SIG-M5 (cell line): Measurements from ENCODE around the gene ILF2.

Experiments
- DNase-seq: peaks from one replicate; lab custom pipeline; 2025; lab: John Stamatoyannopoulos, UW

Gene ILF2

GRCh38 chr1:153627715-153628626 is 42.8 kb downstream of the ILF2 start, which contains the start of gene S100A1:
S100A1 (plus strand) TSS chr1:153628434; CDS start chr1:153630522, 2,088 bp downstream.
- no peak for DNase-seq

DNA sequence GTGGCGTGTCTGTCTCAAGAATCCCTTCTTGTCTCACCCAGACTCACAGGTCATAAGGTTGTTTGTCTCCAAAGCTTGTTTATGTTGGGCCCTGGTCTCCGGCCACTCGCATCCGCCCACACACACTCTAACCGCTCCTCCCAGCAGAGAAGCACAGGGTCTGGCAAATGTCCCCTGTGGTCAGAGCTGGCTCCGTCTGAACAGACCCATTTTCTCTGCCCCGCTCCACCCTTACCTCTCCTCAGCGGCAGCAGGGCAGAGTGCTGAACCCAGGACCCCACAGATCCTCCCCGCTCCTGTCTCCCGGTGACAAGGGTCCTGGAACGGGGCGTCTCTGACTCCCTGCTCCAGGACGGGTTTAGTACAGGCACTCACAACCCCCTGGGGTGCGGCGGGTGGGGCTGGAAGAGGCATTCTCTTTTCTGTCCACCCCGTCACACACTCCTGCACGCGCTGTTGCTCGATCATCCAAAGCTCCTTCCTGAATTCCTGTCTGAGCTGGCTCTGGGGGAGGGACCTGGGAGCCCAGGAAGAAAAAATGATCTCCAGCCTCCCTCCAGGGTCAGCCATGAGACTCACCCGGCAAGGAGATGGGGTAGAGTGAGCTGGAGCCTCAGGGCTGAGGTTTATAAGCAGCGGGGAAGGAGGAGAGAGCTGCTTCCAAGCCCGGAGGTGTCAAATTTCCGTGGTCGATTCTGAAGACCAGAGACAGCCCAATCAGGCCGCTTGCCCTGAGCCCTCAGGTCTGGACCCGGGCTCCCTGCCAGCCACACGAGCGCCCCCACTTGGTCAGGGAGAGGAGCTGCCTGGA is 43.7 kb downstream of the ILF2 start, which contains the start of gene S100A13:
Gene S100A13, minus strand, starts transcription at position 602 of the 811 bp plus-strand sequence. CDS start 1,033 bp downstream, outside the sequence.
- no peak for DNase-seq

- no peak for DNase-seq
Measured at GRCh38 chr1:153626477-153626903, 44.3 kb downstream of the ILF2 start.

DNA sequence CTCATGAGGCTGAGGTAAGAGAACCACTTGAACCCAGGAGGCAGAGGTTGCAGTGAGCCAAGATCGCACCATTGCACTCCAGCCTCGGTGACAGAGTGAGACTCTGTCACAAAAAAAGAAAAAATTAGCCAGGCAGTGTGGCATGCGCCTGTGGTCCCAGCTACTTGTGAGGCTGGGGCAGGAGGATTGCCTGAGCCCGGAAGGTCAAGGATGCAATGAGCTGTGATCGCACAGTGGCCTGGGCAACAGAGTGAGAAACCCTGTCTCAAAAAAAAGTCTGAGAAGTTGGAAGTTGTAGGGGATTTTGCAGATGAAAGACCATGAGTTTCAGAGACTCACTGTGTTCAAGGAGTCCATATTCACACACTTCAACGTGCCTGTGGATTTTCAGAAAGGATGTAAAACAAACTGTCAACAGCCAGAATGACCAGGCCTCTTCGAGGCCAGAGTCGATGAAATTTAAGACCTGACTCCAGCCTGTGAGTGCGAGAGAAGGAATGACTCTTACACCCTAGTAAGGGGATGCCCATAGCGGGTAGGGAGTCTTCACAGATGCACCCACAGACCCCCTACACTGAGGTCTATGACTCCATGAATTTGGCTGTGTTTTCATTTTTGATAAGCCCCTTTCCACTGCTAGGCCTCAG is 45.7 kb downstream of the ILF2 start:
- DNase-seq = no peak

- no peak for DNase-seq
Measured at GRCh38 chr1:153623101-153623500, 47.7 kb downstream of the ILF2 start.

- DNase-seq = no peak
Measured at GRCh38 chr1:153619171-153619570, 51.6 kb downstream of the ILF2 start.

DNA sequence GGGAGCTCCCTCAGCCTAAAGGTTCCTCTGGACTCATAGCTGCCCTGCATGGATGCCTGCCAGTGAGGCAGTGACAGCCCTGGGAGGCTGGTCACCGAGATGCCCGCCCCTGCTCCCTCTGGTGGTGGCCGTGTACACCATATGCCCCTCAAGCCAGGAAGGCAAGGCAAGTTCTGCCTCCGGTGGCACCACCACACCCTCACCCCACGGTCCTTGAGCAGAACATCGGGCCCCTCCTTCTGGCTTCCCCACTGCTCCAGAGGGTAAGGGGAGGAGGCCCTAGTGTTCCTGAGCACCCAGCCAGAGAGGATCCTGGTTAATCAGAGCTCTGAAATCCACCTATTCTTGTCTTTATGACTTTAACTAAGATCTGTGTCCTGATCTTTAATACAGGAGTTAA is 53.1 kb downstream of the ILF2 start:
- DNase-seq = no peak

- no peak for DNase-seq
Measured at GRCh38 chr1:153616917-153617311, 53.9 kb downstream of the ILF2 start.

- no peak for DNase-seq
Measured at GRCh38 chr1:153616144-153616916, 54.5 kb downstream of the ILF2 start, which contains the start of gene S100A14. S100A14 (minus strand) TSS chr1:153616325; CDS start chr1:153615858, 467 bp downstream.

GRCh38 chr1:153615406-153615805 is 55.4 kb downstream of the ILF2 start:
- DNase-seq = no peak

DNA sequence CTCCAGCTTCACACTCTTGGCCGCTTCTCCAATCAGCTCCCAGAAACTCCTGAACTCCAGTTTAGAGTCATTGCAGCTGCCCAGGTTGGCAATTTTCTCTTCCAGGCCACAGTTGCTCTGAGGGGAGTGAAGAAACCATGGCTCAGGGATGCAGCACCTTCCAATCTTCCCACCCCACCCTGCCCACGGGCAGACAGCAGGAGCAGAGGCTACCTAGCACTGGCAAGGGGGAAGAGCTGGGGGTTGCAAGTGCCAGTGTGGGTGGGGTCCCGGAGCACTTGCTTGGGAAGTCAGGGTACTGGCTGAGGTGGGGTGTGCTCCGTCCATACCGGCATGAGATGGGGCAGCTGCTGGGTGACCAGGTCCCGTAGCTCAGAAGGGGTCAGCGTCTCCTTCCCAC is 55.9 kb downstream of the ILF2 start:
- no peak for DNase-seq

GRCh38 chr1:153614189-153614900 is 56.4 kb downstream of the ILF2 start:
- DNase-seq = no peak

DNA sequence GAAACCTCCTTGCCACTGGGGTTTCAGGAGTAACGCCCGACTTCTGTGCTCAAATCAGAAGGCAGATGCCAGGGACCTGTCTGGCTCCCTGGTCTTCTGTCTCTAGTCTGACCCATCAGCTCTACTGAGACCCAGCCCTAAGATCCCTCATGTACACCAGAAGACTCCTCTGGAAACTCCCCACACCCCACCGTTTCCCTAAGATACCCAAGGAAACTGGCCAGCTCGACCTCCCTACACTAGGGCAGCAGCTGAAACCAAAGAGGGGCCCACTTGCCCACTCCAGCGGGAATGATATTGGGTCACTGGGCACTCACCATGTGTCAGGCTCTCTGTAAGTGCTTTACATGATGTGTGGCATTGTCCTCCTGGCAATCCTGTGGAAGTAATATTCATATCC is 57.4 kb downstream of the ILF2 start:
- no peak for DNase-seq

DNA sequence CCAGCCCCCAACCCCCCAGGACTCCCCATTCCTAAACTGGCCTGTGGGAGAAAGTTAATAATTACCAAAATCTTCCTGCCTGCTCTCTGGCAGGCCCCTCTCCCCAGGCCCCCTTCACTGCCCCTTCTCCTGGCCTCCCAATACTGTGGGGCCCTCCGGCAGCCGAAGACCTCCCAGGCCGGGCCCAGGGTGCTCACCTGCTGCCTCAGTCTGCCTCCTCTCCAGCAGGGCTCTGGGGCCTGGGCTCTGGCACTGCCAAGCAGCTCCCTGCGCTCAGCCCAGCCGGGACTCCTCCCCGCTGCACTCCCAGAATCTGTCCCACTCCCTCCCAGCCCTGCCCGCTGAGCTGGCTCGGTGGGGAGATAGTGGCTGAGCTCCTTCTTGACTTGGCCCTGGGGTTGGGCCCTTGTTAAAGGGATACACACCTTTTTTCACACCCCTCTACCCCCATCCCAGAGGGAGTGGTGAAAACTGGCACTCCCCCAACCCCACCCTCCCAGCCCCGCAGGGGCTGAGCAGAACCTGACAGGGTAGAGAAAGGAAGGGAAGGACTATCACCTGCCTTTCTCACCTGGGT is 58.0 kb downstream of the ILF2 start, which contains the start of gene S100A16:
Gene S100A16, minus strand, starts transcription at position 383 of the 577 bp plus-strand sequence. CDS start 4,986 bp downstream, outside the sequence.
- DNase-seq = no peak

GRCh38 chr1:153612111-153612754 is 58.6 kb downstream of the ILF2 start:
- no peak for DNase-seq
